Astrocyte of the cerebellum (primary cell): ENCODE data around the gene C10orf90.

Source experiments
- DNase-seq: peaks from one replicate; pipeline ENCODE4 v3.0.0-alpha.2; 2011; ENCODE audit warnings: low read depth
- H3K4me3 ChIP-seq: 2 replicates; pipeline ENCODE4 v1.5.1; 2011; ENCODE audit warnings: mild to moderate bottlenecking, low read depth, low read length, moderate library complexity
- CTCF ChIP-seq: IDR thresholded peaks from 2 replicates; pipeline ENCODE4 v1.5.1; 2012; ENCODE audit warnings: low read length, low read depth, moderate library complexity, mild to moderate bottlenecking; ENCODE audit errors: missing control alignments
- in situ Hi-C: cut with HindIII; loops from 2 replicates; pipeline ENCODE4 v1.10.0; 2017; ENCODE audit warnings: low sequenced_read_pairs

The C10orf90 gene

GRCh38 chr10:126536656-126537055 lies 133.8 kb downstream of the C10orf90 start:
- in situ Hi-C loops, result no loop called here
- no peak for DNase-seq
- no peak overlapping the region for H3K4me3 ChIP-seq
- TF ChIP-seq CTCF, result no peak

- no peak for TF ChIP-seq CTCF
- no peak for DNase-seq
- H3K4me3 ChIP-seq, result no peak overlapping the region
- in situ Hi-C loops, result no loop called here
Observed at GRCh38 chr10:126536148-126536547, 134.3 kb downstream of the C10orf90 start.

GRCh38 chr10:126533644-126534043 lies 136.8 kb downstream of the C10orf90 start:
- no peak for DNase-seq
- no peak for TF ChIP-seq CTCF
- H3K4me3 ChIP-seq, result no peak overlapping the region
- in situ Hi-C loops, result no loop called here

GRCh38 chr10:126528315-126528835 lies 142.1 kb downstream of the C10orf90 start:
- in situ Hi-C loops, result no loop called here
- no peak for DNase-seq
- TF ChIP-seq CTCF, result no peak
- no peak overlapping the region for H3K4me3 ChIP-seq

GRCh38 chr10:126527645-126528314 lies 142.7 kb downstream of the C10orf90 start:
- no peak for DNase-seq
- H3K4me3 ChIP-seq, result no peak overlapping the region
- TF ChIP-seq CTCF, result no peak
- in situ Hi-C loops, result no loop called here

- TF ChIP-seq CTCF, result no peak
- no peak for DNase-seq
- in situ Hi-C loops, result no loop called here
- H3K4me3 ChIP-seq, result no peak overlapping the region
Observed at GRCh38 chr10:126525326-126525725, 145.2 kb downstream of the C10orf90 start.
